Measurements from ENCODE around the gene PSAPL1. TPM values are rescaled to one million over a fixed set of nuclear protein-coding genes. Genes with fewer than 3 reads are reported as not detected.

The PSAPL1 gene
- polyA plus RNA-seq, 1 of the 3 experiments (the other 2 are of a cell fraction) = 0.03 TPM

DNA sequence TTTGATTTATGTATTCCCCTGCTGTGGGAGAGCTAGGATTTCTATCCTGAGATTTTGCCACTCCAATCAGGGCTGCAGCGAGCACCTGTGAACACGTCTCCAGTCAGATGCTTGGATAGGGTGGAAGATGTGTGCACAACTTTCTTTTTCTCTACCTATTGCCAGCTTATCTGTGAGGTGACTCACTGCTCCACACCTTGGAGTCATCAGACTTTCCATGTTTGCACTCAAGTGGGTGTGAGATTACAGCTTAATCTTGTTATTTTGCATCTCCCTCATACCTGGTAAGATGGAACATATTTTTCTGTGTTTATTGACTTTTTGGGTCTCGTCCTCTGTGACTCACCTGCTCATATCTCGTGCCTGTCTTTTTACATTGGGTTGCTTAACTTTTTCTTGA is 32.2 kb downstream of the PSAPL1 start:
- CTCF ChIA-PET = no interaction called here
- WGBS (ENCODE audit: low lambda C conversion rate) = 29% methylated on average over 4 of the region's 4 CpGs
- TF ChIP-seq JUND (IDR thresholded peaks at IDR 0.05) = no peak
- peaks cover 15% of the 10 kb centered on the region; the same call in 1 of the 2 replicates for H3K27me3 ChIP-seq (ENCODE audit: insufficient read depth)
- no peaks in the 10 kb centered on the region for H3F3A ChIP-seq (replicated peaks; ENCODE audit: insufficient read depth)
- no peaks in the 10 kb centered on the region for H4K20me1 ChIP-seq (ENCODE audit: insufficient read depth)
- peaks cover 4% of the 10 kb centered on the region; the same call in 1 of the 2 replicates for H3K9me3 ChIP-seq
- DNase-seq = no peak
- H2AFZ ChIP-seq (ENCODE audit: low read depth) = no peak overlapping the region
- H3K9ac ChIP-seq = no peak overlapping the region
- H3K36me3 ChIP-seq (replicated peaks in 1 of 2; ENCODE audit: control insufficient read depth in 1 of 2, insufficient read depth in 2 of 2, low read length in 1 of 2) = no peaks in the 10 kb centered on the region
- H3K4me3 ChIP-seq (ENCODE audit: low read depth in 2 of 2, low read length in 1 of 2) = no peak overlapping the region
- peaks cover 0 to 12% of the 10 kb centered on the region in 2 experiments; a peak in 2 of 4 replicates for H3K4me1 ChIP-seq (ENCODE audit: control insufficient read depth in 1 of 2, insufficient read depth in 2 of 2, low read depth in 1 of 2, low read length in 1 of 2)
- POLR2A ChIA-PET = no interaction called here
- H3K27ac ChIP-seq (ENCODE audit: low read depth in 2 of 2, low read length in 1 of 2) = no peak overlapping the region
- no peaks in the 10 kb centered on the region for H3K9me2 ChIP-seq
- no peaks in the 10 kb centered on the region for H3K79me2 ChIP-seq (ENCODE audit: insufficient read depth)
- no peak overlapping the region for H3K4me2 ChIP-seq

DNA sequence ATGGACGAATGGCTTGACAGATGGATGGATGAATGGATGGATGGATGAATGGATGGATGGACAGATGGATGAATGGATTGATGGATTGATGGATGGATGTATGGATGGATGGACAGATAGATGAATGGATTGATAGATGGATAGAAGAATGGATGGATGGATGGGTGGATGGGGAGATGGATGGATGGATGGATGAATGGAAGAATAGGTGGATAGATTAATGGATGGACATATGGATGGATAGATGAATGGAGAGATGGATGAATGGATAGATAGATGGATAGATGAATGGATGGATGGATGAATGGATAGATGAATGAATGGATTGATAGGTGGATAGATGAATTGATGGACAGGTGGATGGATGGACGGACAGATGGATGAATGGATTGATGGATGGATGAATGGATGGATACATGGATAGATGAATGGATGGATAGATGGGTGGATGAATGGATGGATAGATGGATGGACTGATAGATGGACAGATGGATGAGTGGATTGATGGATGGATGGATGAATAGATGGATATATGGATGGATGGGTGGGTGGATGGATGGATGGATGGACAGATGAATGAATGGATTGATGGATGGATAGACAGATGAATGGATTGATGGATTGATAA is 33.9 kb downstream of the PSAPL1 start:
- H3K4me2 ChIP-seq = no peak overlapping the region
- H3K79me2 ChIP-seq (ENCODE audit: insufficient read depth) = no peaks in the 10 kb centered on the region
- ChIA-PET POLR2A (no interaction called here), CTCF (no interaction called here)
- no peaks in the 10 kb centered on the region for H3K9me3 ChIP-seq
- H4K20me1 ChIP-seq (ENCODE audit: insufficient read depth) = no peaks in the 10 kb centered on the region
- no peak for TF ChIP-seq FOSL2 (IDR thresholded peaks at IDR 0.05; ENCODE audit: borderline replicate concordance, low read depth)
- no peak for TF ChIP-seq MEF2A (IDR thresholded peaks at IDR 0.05; ENCODE audit: borderline replicate concordance, low read depth)
- no peak for TF ChIP-seq JUND (IDR thresholded peaks at IDR 0.05)
- TF ChIP-seq RCOR1 (IDR thresholded peaks at IDR 0.05; ENCODE audit: low read length) = no peak
- no peak for TF ChIP-seq YY1 (IDR thresholded peaks at IDR 0.05; ENCODE audit: low read depth)
- TF ChIP-seq, protein P1, sequence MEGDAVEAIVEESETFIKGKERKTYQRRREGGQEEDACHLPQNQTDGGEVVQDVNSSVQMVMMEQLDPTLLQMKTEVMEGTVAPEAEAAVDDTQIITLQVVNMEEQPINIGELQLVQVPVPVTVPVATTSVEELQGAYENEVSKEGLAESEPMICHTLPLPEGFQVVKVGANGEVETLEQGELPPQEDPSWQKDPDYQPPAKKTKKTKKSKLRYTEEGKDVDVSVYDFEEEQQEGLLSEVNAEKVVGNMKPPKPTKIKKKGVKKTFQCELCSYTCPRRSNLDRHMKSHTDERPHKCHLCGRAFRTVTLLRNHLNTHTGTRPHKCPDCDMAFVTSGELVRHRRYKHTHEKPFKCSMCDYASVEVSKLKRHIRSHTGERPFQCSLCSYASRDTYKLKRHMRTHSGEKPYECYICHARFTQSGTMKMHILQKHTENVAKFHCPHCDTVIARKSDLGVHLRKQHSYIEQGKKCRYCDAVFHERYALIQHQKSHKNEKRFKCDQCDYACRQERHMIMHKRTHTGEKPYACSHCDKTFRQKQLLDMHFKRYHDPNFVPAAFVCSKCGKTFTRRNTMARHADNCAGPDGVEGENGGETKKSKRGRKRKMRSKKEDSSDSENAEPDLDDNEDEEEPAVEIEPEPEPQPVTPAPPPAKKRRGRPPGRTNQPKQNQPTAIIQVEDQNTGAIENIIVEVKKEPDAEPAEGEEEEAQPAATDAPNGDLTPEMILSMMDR (IDR thresholded peaks at IDR 0.05) = no peak
- TF ChIP-seq NFIC (IDR thresholded peaks at IDR 0.05; ENCODE audit: borderline replicate concordance) = no peak
- no peak for TF ChIP-seq FOXJ3 (CRISPR knock-in tag; IDR thresholded peaks at IDR 0.05)
- TF ChIP-seq EZH2phosphoT487 (IDR thresholded peaks at IDR 0.05; ENCODE audit: borderline replicate concordance, low read depth) = no peak
- no peak for TF ChIP-seq RFX5 (IDR thresholded peaks at IDR 0.05; ENCODE audit: low read length)
- DNase-seq = no peak
- no peaks in the 10 kb centered on the region for H3K9me2 ChIP-seq
- H3F3A ChIP-seq (replicated peaks; ENCODE audit: insufficient read depth) = no peaks in the 10 kb centered on the region
- H3K9ac ChIP-seq = no peak overlapping the region
- no peak overlapping the region for H3K27ac ChIP-seq (ENCODE audit: low read depth in 2 of 2, low read length in 1 of 2)
- peaks cover 0 to 14% of the 10 kb centered on the region in 2 experiments; a peak in 2 of 4 replicates for H3K4me1 ChIP-seq (ENCODE audit: control insufficient read depth in 1 of 2, insufficient read depth in 2 of 2, low read depth in 1 of 2, low read length in 1 of 2)
- no peak overlapping the region for H3K4me3 ChIP-seq (ENCODE audit: low read depth in 2 of 2, low read length in 1 of 2)
- peaks cover 19% of the 10 kb centered on the region; the same call in 1 of the 2 replicates for H3K27me3 ChIP-seq (ENCODE audit: insufficient read depth)
- H2AFZ ChIP-seq (ENCODE audit: low read depth) = no peak overlapping the region
- WGBS (ENCODE audit: low lambda C conversion rate) = 11% methylated on average over 2 of the region's 2 CpGs
- no peaks in the 10 kb centered on the region for H3K36me3 ChIP-seq (replicated peaks in 1 of 2; ENCODE audit: control insufficient read depth in 1 of 2, insufficient read depth in 2 of 2, low read length in 1 of 2)
